ENCODE measurements around the gene PALLD. TPM values are rescaled to one million over a fixed set of nuclear protein-coding genes. Genes with fewer than 3 reads are reported as not detected.

Gene PALLD
- total RNA-seq, 1 experiment from 2014 or later: 6.5 TPM

DNA sequence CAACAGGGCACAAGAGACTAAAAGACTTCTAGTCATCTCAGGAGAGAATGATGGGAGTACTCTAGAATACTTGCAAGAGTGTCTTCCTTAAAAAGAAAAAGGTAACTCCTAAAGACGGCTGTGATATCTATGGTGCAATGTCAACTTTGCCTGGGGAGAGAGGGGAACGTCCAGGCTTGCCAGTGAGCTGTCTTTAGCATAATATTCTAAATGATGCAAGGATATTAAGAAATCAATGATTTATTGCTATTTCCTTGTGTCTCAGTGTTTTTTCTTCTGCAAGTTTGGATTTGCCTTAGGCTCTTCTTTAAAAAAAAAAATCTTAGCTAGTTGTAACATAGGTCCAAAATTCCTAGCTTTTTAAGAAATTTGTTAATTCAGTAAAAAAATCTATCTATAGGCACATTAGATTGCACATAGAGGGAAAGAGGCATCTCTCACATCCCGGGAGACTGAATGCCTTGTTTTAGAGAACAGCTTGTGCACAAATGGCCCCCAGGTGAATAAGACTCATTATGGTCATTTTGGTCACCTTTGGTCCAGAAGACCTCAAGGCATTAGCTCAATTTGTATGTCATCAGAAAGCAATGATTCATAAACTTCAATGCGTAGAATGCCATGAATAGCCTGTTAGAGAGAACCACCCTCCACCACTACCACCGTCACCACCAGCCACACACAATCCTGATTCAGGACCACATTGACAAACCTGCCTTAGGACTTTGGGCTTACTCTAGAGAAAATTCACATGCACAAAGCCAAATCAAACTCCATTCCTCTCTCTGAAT is 104.1 kb downstream of the PALLD start:
- no peak overlapping the region for H3K27ac ChIP-seq (ENCODE audit: low read length)
- H3K9me3 ChIP-seq (ENCODE audit: control insufficient read depth, insufficient read depth, low read depth, low read length): no peaks in the 10 kb centered on the region
- CTCF ChIA-PET: no interaction called here
- intact Hi-C loops (cut with micrococcal nuclease; ENCODE audit: unreplicated experiment): no loop called here
- H3K4me3 ChIP-seq (ENCODE audit: low read depth in 2 of 2, low read length in 2 of 2): no peak overlapping the region
- in situ Hi-C loops (cut with HindIII; ENCODE audit: low pct_unique_long_range_greater_than_20kb, low sequenced_read_pairs): no loop called here
- no peaks in the 10 kb centered on the region for H3K36me3 ChIP-seq (ENCODE audit: control insufficient read depth, insufficient read depth, low read length)
- H3K27me3 ChIP-seq (ENCODE audit: control insufficient read depth, insufficient read depth, low read length): no peaks in the 10 kb centered on the region
- no peaks in the 10 kb centered on the region for H3K4me1 ChIP-seq (ENCODE audit: control insufficient read depth, insufficient read depth, low read length)
- POLR2A ChIA-PET: interaction anchor here (0.6 kb wide), 1 partner anchor 148 kb away, joined by 3 read pairs; no protein-coding TSS in a partner anchor
- TF ChIP-seq, protein P1, sequence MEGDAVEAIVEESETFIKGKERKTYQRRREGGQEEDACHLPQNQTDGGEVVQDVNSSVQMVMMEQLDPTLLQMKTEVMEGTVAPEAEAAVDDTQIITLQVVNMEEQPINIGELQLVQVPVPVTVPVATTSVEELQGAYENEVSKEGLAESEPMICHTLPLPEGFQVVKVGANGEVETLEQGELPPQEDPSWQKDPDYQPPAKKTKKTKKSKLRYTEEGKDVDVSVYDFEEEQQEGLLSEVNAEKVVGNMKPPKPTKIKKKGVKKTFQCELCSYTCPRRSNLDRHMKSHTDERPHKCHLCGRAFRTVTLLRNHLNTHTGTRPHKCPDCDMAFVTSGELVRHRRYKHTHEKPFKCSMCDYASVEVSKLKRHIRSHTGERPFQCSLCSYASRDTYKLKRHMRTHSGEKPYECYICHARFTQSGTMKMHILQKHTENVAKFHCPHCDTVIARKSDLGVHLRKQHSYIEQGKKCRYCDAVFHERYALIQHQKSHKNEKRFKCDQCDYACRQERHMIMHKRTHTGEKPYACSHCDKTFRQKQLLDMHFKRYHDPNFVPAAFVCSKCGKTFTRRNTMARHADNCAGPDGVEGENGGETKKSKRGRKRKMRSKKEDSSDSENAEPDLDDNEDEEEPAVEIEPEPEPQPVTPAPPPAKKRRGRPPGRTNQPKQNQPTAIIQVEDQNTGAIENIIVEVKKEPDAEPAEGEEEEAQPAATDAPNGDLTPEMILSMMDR (IDR thresholded peaks at IDR 0.05): no peak
- TF ChIP-seq SIN3A (IDR thresholded peaks at IDR 0.05; ENCODE audit: borderline replicate concordance, insufficient read depth, low read depth, low read length) (no peak), TCF7L2 (IDR thresholded peaks at IDR 0.05; ENCODE audit: low read depth, low read length) (no peak)
- TF ChIP-seq, protein P2, sequence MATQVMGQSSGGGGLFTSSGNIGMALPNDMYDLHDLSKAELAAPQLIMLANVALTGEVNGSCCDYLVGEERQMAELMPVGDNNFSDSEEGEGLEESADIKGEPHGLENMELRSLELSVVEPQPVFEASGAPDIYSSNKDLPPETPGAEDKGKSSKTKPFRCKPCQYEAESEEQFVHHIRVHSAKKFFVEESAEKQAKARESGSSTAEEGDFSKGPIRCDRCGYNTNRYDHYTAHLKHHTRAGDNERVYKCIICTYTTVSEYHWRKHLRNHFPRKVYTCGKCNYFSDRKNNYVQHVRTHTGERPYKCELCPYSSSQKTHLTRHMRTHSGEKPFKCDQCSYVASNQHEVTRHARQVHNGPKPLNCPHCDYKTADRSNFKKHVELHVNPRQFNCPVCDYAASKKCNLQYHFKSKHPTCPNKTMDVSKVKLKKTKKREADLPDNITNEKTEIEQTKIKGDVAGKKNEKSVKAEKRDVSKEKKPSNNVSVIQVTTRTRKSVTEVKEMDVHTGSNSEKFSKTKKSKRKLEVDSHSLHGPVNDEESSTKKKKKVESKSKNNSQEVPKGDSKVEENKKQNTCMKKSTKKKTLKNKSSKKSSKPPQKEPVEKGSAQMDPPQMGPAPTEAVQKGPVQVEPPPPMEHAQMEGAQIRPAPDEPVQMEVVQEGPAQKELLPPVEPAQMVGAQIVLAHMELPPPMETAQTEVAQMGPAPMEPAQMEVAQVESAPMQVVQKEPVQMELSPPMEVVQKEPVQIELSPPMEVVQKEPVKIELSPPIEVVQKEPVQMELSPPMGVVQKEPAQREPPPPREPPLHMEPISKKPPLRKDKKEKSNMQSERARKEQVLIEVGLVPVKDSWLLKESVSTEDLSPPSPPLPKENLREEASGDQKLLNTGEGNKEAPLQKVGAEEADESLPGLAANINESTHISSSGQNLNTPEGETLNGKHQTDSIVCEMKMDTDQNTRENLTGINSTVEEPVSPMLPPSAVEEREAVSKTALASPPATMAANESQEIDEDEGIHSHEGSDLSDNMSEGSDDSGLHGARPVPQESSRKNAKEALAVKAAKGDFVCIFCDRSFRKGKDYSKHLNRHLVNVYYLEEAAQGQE (IDR thresholded peaks at IDR 0.05; ENCODE audit: insufficient read depth in 1 of 2, low read depth in 2 of 2, low read length in 1 of 2): no peak
- BruUV-seq (replicated peaks): no TSS peak
- DNase-seq (ENCODE audit: low read depth, low spot score) (no peak), ATAC-seq (no peak)

DNA sequence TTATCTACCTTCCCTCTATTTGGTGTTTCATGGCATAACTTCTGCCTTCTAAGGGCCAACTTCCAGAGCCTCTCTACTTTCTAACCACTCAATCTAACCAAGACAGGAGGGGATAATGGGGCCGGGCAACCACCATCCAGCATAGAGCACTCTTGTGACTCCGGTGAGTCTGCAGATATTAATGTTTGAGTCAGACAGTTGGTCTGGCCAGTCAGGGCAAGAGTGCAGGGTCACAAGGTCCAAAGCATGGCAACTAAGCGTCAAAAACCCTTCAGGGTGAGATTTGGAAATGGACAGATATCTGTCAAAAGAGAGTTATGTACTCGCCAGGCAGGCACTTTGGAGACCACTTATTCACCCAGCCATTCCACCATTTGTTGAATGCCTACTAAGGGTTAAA is 105.0 kb downstream of the PALLD start:
- Histone ChIP-seq H3K36me3 (ENCODE audit: control insufficient read depth, insufficient read depth, low read length) (no peaks in the 10 kb centered on the region), H3K4me3 (ENCODE audit: low read depth in 2 of 2, low read length in 2 of 2) (no peak overlapping the region), H3K9me3 (ENCODE audit: control insufficient read depth, insufficient read depth, low read depth, low read length) (no peaks in the 10 kb centered on the region), H3K4me1 (ENCODE audit: control insufficient read depth, insufficient read depth, low read length) (no peaks in the 10 kb centered on the region), H3K27me3 (ENCODE audit: control insufficient read depth, insufficient read depth, low read length) (no peaks in the 10 kb centered on the region), H3K27ac (ENCODE audit: low read length) (no peak overlapping the region)
- no peak for TF ChIP-seq TCF7L2 (IDR thresholded peaks at IDR 0.05; ENCODE audit: low read depth, low read length)
- TF ChIP-seq, protein P2 (IDR thresholded peaks at IDR 0.05; ENCODE audit: insufficient read depth in 1 of 2, low read depth in 2 of 2, low read length in 1 of 2): no peak
- no peak for TF ChIP-seq SIN3A (IDR thresholded peaks at IDR 0.05; ENCODE audit: borderline replicate concordance, insufficient read depth, low read depth, low read length)
- TF ChIP-seq, protein P1 (IDR thresholded peaks at IDR 0.05): no peak
- TF ChIP-seq POLR2AphosphoS5 (IDR thresholded peaks at IDR 0.05; ENCODE audit: low read depth, low read length): no peak
- ChIA-PET CTCF (no interaction called here), POLR2A (no interaction called here)
- no TSS peak for BruUV-seq (replicated peaks)
- ATAC-seq: no peak
- in situ Hi-C loops (cut with HindIII; ENCODE audit: low pct_unique_long_range_greater_than_20kb, low sequenced_read_pairs): no loop called here
- intact Hi-C loops (cut with micrococcal nuclease; ENCODE audit: unreplicated experiment): no loop called here
- no peak for DNase-seq (ENCODE audit: low read depth, low spot score)

All from Panc1 (cell line).